Cardiac septum (tissue), 1 donor: ENCODE data around the gene LRRC56. TPM values are rescaled to one million over a fixed set of nuclear protein-coding genes. Genes with fewer than 3 reads are reported as not detected.

ENCODE experiments used
- DNase-seq: peaks from one replicate; pipeline ENCODE4 v3.0.0-alpha.2; 2020; ENCODE audit warnings: low spot score
- intact Hi-C: fragments of 100-400 bp; cut with DNase I; formaldehyde crosslinking; loops from one replicate; pipeline ENCODE4 v1.14.0; 2022
- total RNA-seq: library from RNA; stranded (reverse); fragmentation: NEBNext Ultra II Directional; extraction: Animal tissue kit (Norgen Biotek cat#: 25700); gene quantifications from one replicate; pipeline ENCODE4 v1.2.1, GENCODE V29; 2021
- donor health status: DM: no; HTN: no; CAD: no.

The LRRC56 gene
- total RNA-seq, 1 donor from 2014 or later = 0.38 TPM

GRCh38 chr11:578276-579035 lies 41.1 kb downstream of the LRRC56 start:
- intact Hi-C loops = loop anchor here (5.0 kb wide), 1 partner anchor 39 kb away; the partner anchor contains the start of gene IRF7
- DNase-seq = no peak

GRCh38 chr11:579830-580601 lies 42.7 kb downstream of the LRRC56 start:
- DNase-seq = no peak
- intact Hi-C loops = loop anchor here (5.0 kb wide), 1 partner anchor 37 kb away; the partner anchor contains the start of gene IRF7

GRCh38 chr11:581342-581741 lies 44.0 kb downstream of the LRRC56 start:
- intact Hi-C loops = no loop called here

GRCh38 chr11:581752-582151 lies 44.4 kb downstream of the LRRC56 start:
- intact Hi-C loops = no loop called here
- no peak for DNase-seq

More at GRCh38 chr11:581342-581741, 44.0 kb downstream of the LRRC56 start:
- DNase-seq = no peak

- intact Hi-C loops = no loop called here
- no peak for DNase-seq
Observed at GRCh38 chr11:584287-584686, 47.0 kb downstream of the LRRC56 start.

GRCh38 chr11:586376-587316 lies 49.3 kb downstream of the LRRC56 start:
- DNase-seq = no peak
- intact Hi-C loops = no loop called here

- DNase-seq = no peak
- intact Hi-C loops = no loop called here
Observed at GRCh38 chr11:587546-587945, 50.2 kb downstream of the LRRC56 start.

- intact Hi-C loops = no loop called here
- DNase-seq = no peak
Observed at GRCh38 chr11:587978-588380, 50.7 kb downstream of the LRRC56 start.

- no peak for DNase-seq
- intact Hi-C loops = no loop called here
Observed at GRCh38 chr11:589798-590197, 52.5 kb downstream of the LRRC56 start.

- intact Hi-C loops = no loop called here
- no peak for DNase-seq
Observed at GRCh38 chr11:590997-591396, 53.7 kb downstream of the LRRC56 start.

GRCh38 chr11:592501-592900 lies 55.2 kb downstream of the LRRC56 start:
- no peak for DNase-seq
- intact Hi-C loops = no loop called here

- intact Hi-C loops = no loop called here
- no peak for DNase-seq
Observed at GRCh38 chr11:592918-593317, 55.6 kb downstream of the LRRC56 start.

- intact Hi-C loops = no loop called here
- DNase-seq = no peak
Observed at GRCh38 chr11:593347-593746, 56.0 kb downstream of the LRRC56 start.

- intact Hi-C loops = no loop called here
Observed at GRCh38 chr11:595400-595799, 58.1 kb downstream of the LRRC56 start.

GRCh38 chr11:596374-596773 lies 59.0 kb downstream of the LRRC56 start:
- no peak for DNase-seq
- intact Hi-C loops = no loop called here

More at GRCh38 chr11:595400-595799, 58.1 kb downstream of the LRRC56 start:
- no peak for DNase-seq

GRCh38 chr11:597166-597725 lies 59.9 kb downstream of the LRRC56 start:
- intact Hi-C loops = no loop called here
- no peak for DNase-seq

- intact Hi-C loops = no loop called here
- no peak for DNase-seq
Observed at GRCh38 chr11:598005-598680, 60.8 kb downstream of the LRRC56 start.

GRCh38 chr11:601573-602245 lies 64.4 kb downstream of the LRRC56 start:
- intact Hi-C loops = no loop called here

More at GRCh38 chr11:601573-602245, 64.4 kb downstream of the LRRC56 start:
- DNase-seq = no peak
